Tibial nerve (tissue), 4 donors: ENCODE data around the gene IP6K3. TPM values are rescaled to one million over a fixed set of nuclear protein-coding genes. Genes with fewer than 3 reads are reported as not detected.

Source experiments
- DNase-seq, 2 donors: peaks; one replicate each; pipeline ENCODE4 v3.0.0-alpha.2; 2019; ENCODE audit warnings: low spot score in 2 of 2
- H3K27ac ChIP-seq, 4 donors: fragments of 200-600 bp; sonication (generic) in 3 of 4; one replicate each; pipeline ENCODE4 v1.5.1; 2017 to 2019; ENCODE audit warnings: mild to moderate bottlenecking in 1 of 4
- H3K27me3 ChIP-seq, 2 donors: fragments of 200-600 bp; sonication (generic) in 1 of 2; one replicate each; pipeline versions ENCODE4 v1.5.1 to v1.6.0; 2017 to 2019
- H3K36me3 ChIP-seq, 3 donors: fragments of 200-600 bp; sonication (generic); one replicate each; pipeline ENCODE4 v1.5.1; 2018 to 2019
- H3K4me1 ChIP-seq, 4 donors: fragments of 200-600 bp; sonication (generic) in 3 of 4; one replicate each; pipeline ENCODE4 v1.5.1; 2017 to 2019
- H3K4me3 ChIP-seq, 4 donors: fragments of 200-600 bp; sonication (generic) in 3 of 4; one replicate each; pipeline ENCODE4 v1.5.1; 2017 to 2019; ENCODE audit warnings: mild to moderate bottlenecking in 1 of 4, moderate library complexity in 1 of 4
- H3K9me3 ChIP-seq, 4 donors: fragments of 200-600 bp; sonication (generic) in 3 of 4; one replicate each; pipeline ENCODE4 v1.5.1; 2017 to 2019
- CTCF ChIP-seq, 5 experiments: fragments of 200-600 bp in 3 of 5; fragments of 450-650 bp in 2 of 5; sonication (generic) in 3 of 5; IDR thresholded peaks; one replicate each; pipeline ENCODE4 v1.5.1; 2016 to 2019; ENCODE audit warnings: antibody characterized with exemption in 5 of 5, mild to moderate bottlenecking in 3 of 5, moderate library complexity in 2 of 5
- EP300 ChIP-seq, 2 donors: sonication (generic); formaldehyde crosslinking; IDR thresholded peaks; one replicate each; pipeline ENCODE4 v1.6.1; 2017; ENCODE audit warnings: antibody characterized with exemption in 2 of 2, mild to moderate bottlenecking in 1 of 2
- POLR2A ChIP-seq, 2 donors: fragments of 450-650 bp; IDR thresholded peaks; one replicate each; pipeline ENCODE4 v1.6.1; 2017; ENCODE audit warnings: antibody characterized with exemption in 2 of 2, mild to moderate bottlenecking in 2 of 2, moderate library complexity in 2 of 2
- WGBS, 2 donors: methylation state at CpG; one replicate each; pipeline ENCODE4 v1.1.5; 2018; 5-methylcytosine and 5-hydroxymethylcytosine counted together
- total RNA-seq, 4 donors: library from RNA; depleted of rRNA; stranded (reverse); fragments of >200 nt; gene quantifications; one replicate each; pipeline ENCODE4 v1.1.0, GENCODE V29; 2016

IP6K3 gene
- total RNA-seq, 4 donors from 2014 or later = 0.39 to 3.0 (median 1.7) TPM

GRCh38 chr6:33772082-33772830 is 25.6 kb upstream of the IP6K3 start:
- WGBS, 2 donors = 77 to 79% methylated on average over 22 to 24 of the region's 24 CpGs
- Histone ChIP-seq H3K4me1 (peaks cover 0 to 54% (median 16%) of the 10 kb centered on the region in 4 donors), H3K4me3 (no peak overlapping the region), H3K9me3 (peaks cover 0 to 2% (median 0%) of the 10 kb centered on the region in 4 donors), H3K27ac (peak overlapping the region in 3 of 4 donors; percentile 65 to 86 (median 78)), H3K27me3 (no peaks in the 10 kb centered on the region), H3K36me3 (peaks cover 7 to 52% (median 25%) of the 10 kb centered on the region in 3 donors)
- no peak for DNase-seq
- TF ChIP-seq POLR2A (IDR thresholded peaks at IDR 0.05) (no peak), CTCF (IDR thresholded peaks at IDR 0.05) (no peak), EP300 (IDR thresholded peaks at IDR 0.05) (no peak)

- H3K27ac ChIP-seq = peak overlapping the region; percentile 32 to 86 (median 72)
- peak overlapping the region in 1 of 4 donors; percentile 16 for H3K4me3 ChIP-seq
- H3K4me1 ChIP-seq = peaks cover 0 to 54% (median 16%) of the 10 kb centered on the region in 4 donors
- no peak for TF ChIP-seq POLR2A (IDR thresholded peaks at IDR 0.05)
- peak in 1 of 2 donors; percentile 55 for TF ChIP-seq EP300 (IDR thresholded peaks at IDR 0.05)
- peak; percentile 92 to 99 (median 95) for TF ChIP-seq CTCF (IDR thresholded peaks at IDR 0.05)
- peaks cover 7 to 43% (median 17%) of the 10 kb centered on the region in 3 donors for H3K36me3 ChIP-seq
- WGBS, 2 donors = 14 to 19% methylated on average over 25 to 32 of the region's 47 CpGs
- H3K9me3 ChIP-seq = peaks cover 0 to 6% (median 0%) of the 10 kb centered on the region in 4 donors
- peak; percentile 60 to 61 for DNase-seq
- H3K27me3 ChIP-seq = no peaks in the 10 kb centered on the region
Observed at GRCh38 chr6:33771146-33772081, 24.7 kb upstream of the IP6K3 start.

- DNase-seq = no peak
- Histone ChIP-seq H3K4me3 (no peak overlapping the region), H3K27me3 (no peaks in the 10 kb centered on the region), H3K27ac (peak overlapping the region in 3 of 4 donors; percentile 65 to 86 (median 78)), H3K9me3 (peaks cover 0 to 6% (median 0%) of the 10 kb centered on the region in 4 donors), H3K4me1 (peaks cover 0 to 54% (median 16%) of the 10 kb centered on the region in 4 donors), H3K36me3 (peaks cover 5 to 37% (median 11%) of the 10 kb centered on the region in 3 donors)
- 11 to 15% methylated on average over 3 of the region's 3 CpGs for WGBS, 2 donors
- TF ChIP-seq EP300 (IDR thresholded peaks at IDR 0.05) = no peak
- TF ChIP-seq CTCF (IDR thresholded peaks at IDR 0.05) = no peak
- TF ChIP-seq POLR2A (IDR thresholded peaks at IDR 0.05) = no peak
Observed at GRCh38 chr6:33770833-33771145, 24.1 kb upstream of the IP6K3 start.

- Histone ChIP-seq H3K27me3 (no peaks in the 10 kb centered on the region), H3K9me3 (peaks cover 0 to 6% (median 0%) of the 10 kb centered on the region in 4 donors), H3K36me3 (peaks cover 3 to 32% (median 6%) of the 10 kb centered on the region in 3 donors), H3K4me1 (peaks cover 0 to 54% (median 16%) of the 10 kb centered on the region in 4 donors), H3K4me3 (no peak overlapping the region), H3K27ac (peak overlapping the region in 3 of 4 donors; percentile 65 to 86 (median 78))
- no peak for TF ChIP-seq POLR2A (IDR thresholded peaks at IDR 0.05)
- TF ChIP-seq EP300 (IDR thresholded peaks at IDR 0.05) = no peak
- no peak for TF ChIP-seq CTCF (IDR thresholded peaks at IDR 0.05)
- WGBS, 2 donors = 37 to 43% methylated on average over 14 of the region's 14 CpGs
- no peak for DNase-seq
Observed at GRCh38 chr6:33770124-33770832, 23.6 kb upstream of the IP6K3 start.
